ENCODE results near the gene ANKLE2. TPM values are rescaled to one million over a fixed set of nuclear protein-coding genes. Genes with fewer than 3 reads are reported as not detected.
A peak's percentile ranks its signal among the peaks of the same experiment; 100 is the strongest.

Gene ANKLE2
- total and polyA plus RNA-seq, 2 of the 8 experiments (the other 6 are each of a cell fraction or from before 2014, with no cell fraction given), result 41.0 to 64.9 TPM

DNA sequence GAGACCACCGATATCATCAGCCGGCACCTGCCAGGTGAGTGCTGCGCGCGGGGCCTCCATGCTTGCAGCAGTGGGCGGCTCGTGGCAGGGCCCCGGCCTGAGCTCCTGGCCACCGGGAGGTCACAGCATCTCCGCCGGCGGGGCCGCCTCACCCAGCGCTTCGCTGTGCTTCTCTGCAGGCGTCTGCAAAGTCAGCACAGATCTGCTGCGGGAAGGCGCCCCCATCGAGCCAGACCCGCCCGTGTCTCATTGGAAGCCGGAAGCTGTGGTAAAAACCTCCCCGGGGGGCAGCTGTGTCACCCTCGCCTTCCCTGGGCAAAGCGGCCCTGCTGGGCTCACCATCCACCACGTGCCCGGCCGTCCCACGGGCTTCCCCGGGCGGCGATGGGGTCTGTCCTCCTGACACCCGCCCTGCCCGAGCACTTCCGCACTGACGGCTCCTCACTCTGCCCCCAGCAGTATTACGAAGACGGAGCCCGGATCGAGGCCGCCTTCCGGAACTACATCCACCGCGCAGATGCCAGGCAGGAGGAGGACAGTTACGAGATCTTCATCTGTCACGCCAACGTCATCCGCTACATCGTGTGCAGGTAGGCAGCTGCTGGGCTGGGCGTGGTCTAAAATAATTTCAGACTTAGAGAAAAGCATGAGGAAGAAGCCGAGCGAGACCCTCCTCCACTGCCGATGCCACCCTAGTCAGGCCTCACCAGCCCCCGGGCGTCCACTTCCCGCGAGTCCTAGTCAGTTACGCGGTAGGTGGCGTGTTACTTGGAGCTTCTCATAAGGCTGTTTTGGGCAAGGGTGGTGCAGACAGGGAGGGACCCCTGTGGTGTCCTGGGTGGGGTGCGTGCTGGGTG, 43.9 kb downstream of the ANKLE2 start:
- peaks cover 7 to 24% of the 10 kb centered on the region in 2 experiments for H4K20me1 ChIP-seq (replicated peaks in 1 of 2; ENCODE audit: control insufficient read depth in 1 of 2, insufficient read depth in 2 of 2, low read length in 2 of 2)
- no peak overlapping the region for H3K4me2 ChIP-seq (ENCODE audit: insufficient read depth in 1 of 2, low read depth in 2 of 2, low read length in 2 of 2)
- FAIRE-seq (no peak), DNase-seq (ENCODE audit: low read depth in 1 of 2, low spot score in 2 of 2) (peak in 1 of 2 experiments; percentile 58)
- no peaks in the 10 kb centered on the region for H3K4me1 ChIP-seq (replicated peaks in 1 of 4; ENCODE audit: control insufficient read depth in 3 of 4, insufficient read depth in 4 of 4, low read length in 3 of 4)
- no peak overlapping the region for H3K4ac ChIP-seq (replicated peaks; ENCODE audit: insufficient read length, low read depth, low read length)
- H3K23ac ChIP-seq (ENCODE audit: insufficient read length), result no peak overlapping the region
- H4K5ac ChIP-seq (ENCODE audit: insufficient read length, low read depth, low read length), result no peak overlapping the region
- H3K23me2 ChIP-seq (ENCODE audit: low read depth, low read length), result no peaks in the 10 kb centered on the region
- no peak overlapping the region for H3K9ac ChIP-seq (replicated peaks in 1 of 4; ENCODE audit: extremely low read depth in 1 of 4, low read depth in 3 of 4, low read length in 3 of 4)
- H3K14ac ChIP-seq (ENCODE audit: insufficient read length), result no peak overlapping the region
- H4K91ac ChIP-seq (replicated peaks; ENCODE audit: insufficient read length, low read length), result no peak overlapping the region
- CTCF ChIA-PET (ENCODE audit: partially characterized antibody), result interaction anchor here (1.1 kb wide), 1 partner anchor 46 kb away, joined by 4 read pairs; no protein-coding TSS in a partner anchor
- 92% methylated on average over 42 of the region's 61 CpGs; no CpG with 5 or more reads in 1 of the 2 experiments for WGBS, 2 experiments (ENCODE audit: extremely low coverage in 1 of 2, insufficient coverage in 1 of 2, insufficient read length in 1 of 2, insufficient replicate concordance in 2 of 2, low coverage in 1 of 2, low lambda C conversion rate in 2 of 2, missing lambda C conversion rate in 1 of 2)
- no peak overlapping the region for H3K56ac ChIP-seq (replicated peaks; ENCODE audit: insufficient read length, low read depth, low read length)
- no peaks in the 10 kb centered on the region for H3K9me3 ChIP-seq (ENCODE audit: insufficient read depth in 2 of 2, low read depth in 1 of 2, low read length in 1 of 2)
- no peak overlapping the region for H3K4me3 ChIP-seq (ENCODE audit: extremely low read depth in 1 of 4, insufficient read depth in 2 of 4, low read depth in 3 of 4, low read length in 4 of 4)
- H3K18ac ChIP-seq (ENCODE audit: extremely low read depth, low read length), result no peak overlapping the region
- peaks cover 0 to 18% of the 10 kb centered on the region in 2 experiments for H3K79me2 ChIP-seq (ENCODE audit: control insufficient read depth in 1 of 2, insufficient read depth in 2 of 2, low read length in 2 of 2)
- H2BK20ac ChIP-seq (ENCODE audit: low read length), result no peak overlapping the region
- no peak overlapping the region for H3K27ac ChIP-seq (ENCODE audit: low read depth, low read length)
- H2AK5ac ChIP-seq (ENCODE audit: low read depth, low read length), result no peak overlapping the region
- peaks cover 18 to 50% (median 38%) of the 10 kb centered on the region in 4 experiments for H3K36me3 ChIP-seq (ENCODE audit: control insufficient read depth in 2 of 4, insufficient read depth in 4 of 4, low read length in 3 of 4)
- H4K8ac ChIP-seq (ENCODE audit: extremely low read depth, insufficient read depth, low read length), result no peak overlapping the region
- H2BK120ac ChIP-seq (replicated peaks; ENCODE audit: low read depth, low read length), result no peak overlapping the region
- no peak overlapping the region for H2BK15ac ChIP-seq (ENCODE audit: low read length)
- no peak overlapping the region for H2BK12ac ChIP-seq (ENCODE audit: low read depth, low read length)
- POLR2A ChIA-PET (ENCODE audit: partially characterized antibody), result interaction anchor here (0.7 to 3.2 kb wide), 10 partner anchors 9 to 69 kb away, joined by 3 to 17 read pairs (median 4); no protein-coding TSS in a partner anchor
- peaks cover 9% of the 10 kb centered on the region for H3K79me1 ChIP-seq (ENCODE audit: low read depth, low read length)
- TF ChIP-seq BACH1 (IDR thresholded peaks at IDR 0.05; ENCODE audit: low read length) (no peak), HDAC2 (IDR thresholded peaks at IDR 0.05; ENCODE audit: borderline replicate concordance in 1 of 2, low read depth in 2 of 2, low read length in 2 of 2) (0 out of 4 replicates have a peak, but pooled peaks of 1 of the 2 experiments have one; percentile 23), POLR2AphosphoS5 (IDR thresholded peaks at IDR 0.05; ENCODE audit: low read depth, low read length) (peak; percentile 16; the same call in 1 of the 2 replicates)
- no peak overlapping the region for H2AFZ ChIP-seq (ENCODE audit: low read length)
- no peaks in the 10 kb centered on the region; a peak in 1 of 7 replicates for H3K27me3 ChIP-seq (replicated peaks in 1 of 4; ENCODE audit: control insufficient read depth in 3 of 4, extremely low read depth in 1 of 4, insufficient read depth in 3 of 4, low read length in 3 of 4)
- no peak overlapping the region for H2BK5ac ChIP-seq (ENCODE audit: low read depth, low read length)

All from H1 (cell line).